AG10803 (cell line): ENCODE data around the gene PPP1R9B.
A peak's percentile ranks its signal among the peaks of the same experiment; 100 is the strongest.

Experiments
- DNase-seq: peaks from one replicate; pipeline ENCODE4 v3.0.0; 2010; ENCODE audit warnings: low read depth
- H3K4me3 ChIP-seq: 2 replicates; pipeline ENCODE4 v1.5.1; 2011; ENCODE audit warnings: mild to moderate bottlenecking, low read length, control low read depth
- CTCF ChIP-seq: conservative IDR thresholded peaks from 2 replicates; pipeline ENCODE4 v1.5.1; 2011; ENCODE audit warnings: mild to moderate bottlenecking, low read length, control low read depth, inconsistent platforms

The PPP1R9B gene

GRCh38 chr17:50150354-50151040, at the start of gene PPP1R9B:
PPP1R9B (minus strand) TSS chr17:50150677; CDS start chr17:50150513, 164 bp downstream.
- TF ChIP-seq CTCF = no peak
- DNase-seq = no peak
- H3K4me3 ChIP-seq = peak within 1 kb of the TSS; percentile 79

GRCh38 chr17:50199803-50200456, 49.5 kb upstream of the PPP1R9B start:
- TF ChIP-seq CTCF = no peak
- DNase-seq = peak; percentile 93
- peak overlapping the region; percentile 100 for H3K4me3 ChIP-seq

- DNase-seq = peak; percentile 48
- peak overlapping the region; percentile 100 for H3K4me3 ChIP-seq
- TF ChIP-seq CTCF = no peak
Observed at GRCh38 chr17:50199211-50199802, 48.8 kb upstream of the PPP1R9B start.

- H3K4me3 ChIP-seq = peak overlapping the region; percentile 100
- peak; percentile 66 for TF ChIP-seq CTCF
- DNase-seq = peak; percentile 60
Observed at GRCh38 chr17:50198026-50198669, 47.7 kb upstream of the PPP1R9B start.

GRCh38 chr17:50196826-50197225, 46.3 kb upstream of the PPP1R9B start:
- H3K4me3 ChIP-seq = peak overlapping the region; percentile 100
- TF ChIP-seq CTCF = no peak
- peak; percentile 90 for DNase-seq

- H3K4me3 ChIP-seq = peak overlapping the region; percentile 100
- no peak for TF ChIP-seq CTCF
Observed at GRCh38 chr17:50196036-50196435, 45.6 kb upstream of the PPP1R9B start.

More at GRCh38 chr17:50196036-50196435, 45.6 kb upstream of the PPP1R9B start:
- DNase-seq = peak; percentile 29
